ENCODE data around the gene NDE1.

GRCh38 chr16:15775209-15775608 lies 125.2 kb downstream of the NDE1 start:
- TF ChIP-seq CTCF (IDR thresholded peaks at IDR 0.05) (no peak), POLR2A (IDR thresholded peaks at IDR 0.05) (no peak)
